T-helper 2 cell (primary cell): ENCODE data around the gene ZZZ3.
A peak's percentile ranks its signal among the peaks of the same experiment; 100 is the strongest.
"Not testable (repeated sequence)": the region's sequence is repeated elsewhere in the genome, so short reads cannot be mapped to it uniquely, and the experiment has no call there.

ENCODE experiments used
- DNase-seq, 5 experiments: peaks; one replicate each; pipeline versions ENCODE4 v3.0.0 to v3.0.0-alpha.2; 2012 to 2022
- total RNA-seq, 2 donors: gene quantifications; one replicate each; lab custom pipeline; 2026; lab: John Stamatoyannopoulos, UW

ZZZ3 gene
- total RNA-seq: 63.0 to 104 reads per million in 2 donors

DNA sequence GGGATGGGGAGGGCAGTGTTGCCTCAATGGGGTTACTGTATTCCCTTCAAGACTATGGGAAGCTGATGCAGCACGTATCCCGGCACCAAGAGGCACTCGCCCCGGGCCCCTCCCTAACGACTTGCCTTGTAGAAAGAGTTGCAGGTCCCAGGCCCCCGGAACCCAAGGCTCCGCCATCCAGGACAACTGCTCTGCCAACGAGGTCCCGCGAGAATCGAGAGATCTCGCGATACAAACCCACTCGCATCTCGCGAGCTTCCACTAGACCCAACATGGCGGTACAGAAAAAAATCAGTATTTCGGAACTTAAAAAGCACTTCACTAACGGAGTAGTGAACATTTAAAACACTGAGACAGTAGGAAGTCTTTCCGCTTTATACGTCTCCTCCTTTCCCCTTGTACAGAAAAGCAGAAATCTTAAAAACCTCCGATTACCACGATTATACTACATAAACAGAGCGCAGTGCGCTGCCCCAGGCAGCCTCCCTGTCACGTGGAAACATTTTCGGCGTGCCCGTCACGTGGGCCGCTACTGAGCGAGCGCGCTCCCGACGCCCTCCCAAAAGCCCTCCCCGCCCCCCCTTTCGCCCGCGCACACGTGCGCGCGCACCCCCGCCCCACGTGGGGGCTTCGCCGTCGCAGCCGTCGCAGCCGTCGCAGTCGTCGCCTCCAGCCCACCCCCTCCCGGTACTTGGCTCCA, at the start of gene ZZZ3:
Gene ZZZ3 (minus strand): TSS at position 199 of the 700 bp plus-strand sequence. CDS start 49,304 bp downstream, outside the sequence.
- peak; percentile 78 to 96 (median 89) for DNase-seq

DNA sequence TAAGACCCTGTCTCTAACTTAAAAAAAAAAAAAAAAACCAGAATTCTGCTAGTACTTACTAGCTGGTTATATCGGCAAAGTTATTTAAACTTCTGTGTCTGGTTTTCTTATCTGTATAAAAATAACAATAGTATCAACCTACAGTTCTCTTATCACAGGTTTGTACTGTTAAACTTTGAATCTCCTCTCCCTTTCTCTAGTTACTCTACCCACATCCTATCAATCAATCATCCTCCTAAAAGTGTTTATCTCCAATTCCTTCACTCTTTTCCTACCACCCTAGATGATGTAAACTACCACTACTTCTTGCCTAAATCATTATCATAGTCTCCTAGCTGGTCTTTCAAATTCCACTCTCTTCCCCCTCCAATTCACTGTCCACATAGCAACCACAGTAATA, 49.6 kb upstream of the ZZZ3 start:
- no peak for DNase-seq

DNA sequence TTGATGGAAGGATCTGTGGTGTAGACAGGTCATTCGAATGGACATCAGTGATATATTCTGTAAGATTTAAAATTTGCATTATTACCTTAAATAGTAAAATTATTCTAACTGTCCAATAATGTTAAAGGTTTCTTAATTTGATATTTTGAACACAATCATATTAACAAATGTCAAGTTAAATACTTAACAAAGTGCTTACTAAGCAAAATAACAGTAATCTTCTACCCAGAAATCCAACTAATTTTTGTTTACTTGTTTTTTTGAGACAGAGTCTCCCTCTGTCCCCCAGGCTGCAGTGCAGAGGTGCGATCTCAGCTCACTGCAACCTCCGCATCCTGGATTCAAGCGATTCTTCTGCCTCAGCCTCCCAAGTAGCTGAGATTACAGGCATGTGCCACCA, 43.2 kb upstream of the ZZZ3 start:
- DNase-seq: no peak

- DNase-seq: no peak
Observed at GRCh38 chr1:77718181-77718580, 35.7 kb upstream of the ZZZ3 start.

DNA sequence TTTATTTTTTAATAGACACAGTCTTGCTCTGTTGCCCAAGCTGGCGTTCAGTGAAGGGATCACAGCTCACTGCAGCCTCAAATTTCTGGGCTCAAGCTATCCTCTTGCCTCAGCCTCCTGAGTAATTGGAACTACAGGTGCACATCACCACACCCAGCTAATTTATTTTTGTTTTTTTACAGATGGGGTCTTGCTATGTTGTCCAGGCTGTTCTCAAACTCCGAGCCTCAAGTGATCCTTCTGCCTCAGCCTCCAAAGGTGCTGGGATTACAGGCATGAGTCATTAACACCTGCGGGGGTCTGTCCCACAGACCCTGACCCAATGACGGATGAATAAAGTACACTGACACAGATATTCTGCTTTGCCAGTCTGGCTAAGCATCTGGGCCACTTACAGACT, 33.6 kb upstream of the ZZZ3 start:
- no peak for DNase-seq

- no peak for DNase-seq
Observed at GRCh38 chr1:77709727-77710126, 27.3 kb upstream of the ZZZ3 start.

- DNase-seq: no peak
Observed at GRCh38 chr1:77706321-77706720, 23.9 kb upstream of the ZZZ3 start.

GRCh38 chr1:77704736-77705135, 22.3 kb upstream of the ZZZ3 start:
- no peak for DNase-seq

DNA sequence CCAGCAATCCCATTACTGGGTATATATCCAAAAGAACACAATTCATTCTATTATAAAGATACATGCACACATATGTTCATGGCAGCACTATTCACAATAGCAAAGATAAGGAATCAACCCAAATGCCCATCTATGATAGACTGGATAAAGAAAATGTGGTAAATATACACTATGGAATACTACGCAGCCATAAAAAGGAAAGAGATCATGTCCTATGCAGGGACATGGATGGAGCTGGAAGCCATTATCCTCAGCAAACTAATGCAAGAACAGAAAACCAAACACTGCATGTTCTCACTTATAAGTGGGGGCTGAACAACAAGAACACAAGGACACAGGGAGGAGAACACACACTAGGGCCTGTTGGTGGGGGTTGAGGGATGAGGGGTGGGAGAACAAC, 17.2 kb upstream of the ZZZ3 start:
- not testable (repeated sequence) for DNase-seq

DNA sequence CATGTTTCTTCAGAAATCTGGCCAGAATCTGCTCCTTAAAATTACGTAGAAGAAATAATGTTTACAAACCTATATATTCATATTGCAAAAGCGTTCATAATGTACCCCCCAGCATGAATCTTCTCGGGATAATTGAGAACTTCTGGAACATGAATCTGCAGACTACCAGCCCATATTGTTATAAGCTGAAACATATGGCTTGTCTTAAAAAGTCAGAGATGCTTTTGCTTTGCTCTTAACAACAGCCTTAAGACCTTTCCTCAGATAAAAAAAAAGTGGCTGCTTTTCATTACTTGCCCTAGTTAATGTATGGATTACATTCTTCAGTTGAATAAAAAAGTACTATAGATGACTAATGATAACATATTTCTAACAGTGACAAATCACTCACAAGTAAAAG, 15.0 kb upstream of the ZZZ3 start:
- no peak for DNase-seq

DNA sequence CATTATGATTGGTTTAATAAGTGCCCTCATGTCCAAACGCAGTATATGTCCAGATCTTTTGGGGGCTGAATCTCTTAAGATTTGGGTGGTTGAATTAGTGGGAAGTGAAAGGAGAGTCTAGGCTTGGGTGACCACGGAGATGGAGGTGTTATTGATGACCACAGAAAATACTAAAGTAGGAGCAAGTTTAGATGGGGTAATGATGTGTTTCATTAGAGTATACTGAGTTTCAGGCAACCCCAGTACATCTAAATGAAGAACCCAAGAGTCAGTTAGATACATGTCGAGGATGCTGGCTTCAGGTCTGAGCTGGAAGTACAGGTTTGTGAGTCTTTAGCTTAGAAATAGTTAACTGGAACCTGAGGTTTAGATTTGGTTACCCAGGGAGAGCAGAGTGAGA, 6.5 kb upstream of the ZZZ3 start:
- no peak for DNase-seq

- DNase-seq: peak in 1 of 5 experiments; percentile 26
Observed at GRCh38 chr1:77687519-77687906, 5.1 kb upstream of the ZZZ3 start.

- DNase-seq: no peak
Observed at GRCh38 chr1:77686796-77687518, 4.5 kb upstream of the ZZZ3 start.

DNA sequence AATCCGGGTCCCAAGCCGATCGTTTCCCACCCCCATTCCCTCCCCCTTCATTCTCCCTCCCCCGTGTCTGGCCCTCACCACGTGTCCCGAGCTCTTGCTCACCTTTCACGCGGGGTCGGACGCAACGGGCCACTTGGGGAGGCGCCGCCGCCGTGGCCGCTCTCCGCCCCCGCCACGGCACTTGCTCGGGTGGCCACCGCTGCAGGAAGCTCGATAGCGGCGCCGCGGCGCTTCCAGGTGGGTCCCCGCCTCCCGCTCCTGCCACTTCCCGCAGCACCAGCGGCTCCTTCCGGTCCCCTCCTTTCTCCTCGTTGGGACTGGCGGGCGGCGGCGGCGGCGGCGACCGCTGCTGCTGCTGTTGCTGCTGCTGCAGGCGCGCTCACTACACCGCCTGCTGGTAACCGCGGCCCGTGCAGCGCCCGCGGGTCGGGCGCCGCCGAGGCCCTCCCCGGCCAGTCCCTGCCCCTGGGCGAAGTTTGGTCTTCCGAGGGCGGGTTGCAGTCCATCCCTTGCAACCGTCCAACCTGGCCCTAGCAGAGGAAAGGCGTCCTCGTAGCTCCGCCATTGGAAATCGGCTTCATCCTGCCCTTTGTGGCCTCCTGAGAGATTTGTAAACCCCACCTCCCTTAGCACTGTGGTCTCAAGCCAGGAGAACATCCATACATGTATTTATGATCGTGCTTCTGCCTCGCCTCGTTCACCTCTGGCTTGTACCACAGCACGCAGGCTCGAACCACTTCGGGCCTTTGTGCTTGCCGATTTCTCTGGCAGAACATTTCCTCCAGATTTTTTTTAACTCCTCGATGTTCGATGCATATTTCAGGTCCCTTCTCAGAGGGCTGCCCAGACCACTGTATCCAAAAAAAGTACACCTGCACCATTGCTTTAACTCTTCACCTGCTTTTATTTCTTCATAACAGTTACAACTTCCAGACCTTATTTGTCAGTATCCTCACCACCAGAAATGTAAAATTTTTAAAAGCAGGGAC, 996 bp upstream of the ZZZ3 start:
- peak; percentile 86 to 96 (median 90) for DNase-seq

- no peak for DNase-seq
Observed at GRCh38 chr1:77680173-77680572, 2.3 kb downstream of the ZZZ3 start.

GRCh38 chr1:77678660-77679610, 3.5 kb downstream of the ZZZ3 start:
- DNase-seq: no peak

DNA sequence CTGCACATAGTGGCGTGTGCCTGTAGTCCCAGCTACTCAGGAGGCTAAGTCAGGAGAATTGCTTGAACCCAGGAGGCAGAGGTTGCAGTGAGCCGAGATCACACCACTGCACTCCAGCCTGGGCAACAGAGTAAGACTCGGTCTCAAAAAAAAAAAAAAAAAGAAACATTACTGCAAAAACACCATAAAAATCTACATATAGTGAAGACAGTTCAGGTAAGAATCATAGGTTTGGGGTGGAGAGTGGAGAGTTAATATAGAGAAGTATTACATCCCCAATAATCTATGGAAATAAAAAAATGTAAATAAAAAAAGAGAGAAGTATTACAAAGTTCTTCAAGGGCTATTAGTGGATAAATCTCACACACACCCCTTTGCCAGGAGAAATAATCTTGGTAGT, 7.7 kb downstream of the ZZZ3 start:
- DNase-seq: not testable (repeated sequence)

- no peak for DNase-seq
Observed at GRCh38 chr1:77673716-77674355, 8.6 kb downstream of the ZZZ3 start.

DNA sequence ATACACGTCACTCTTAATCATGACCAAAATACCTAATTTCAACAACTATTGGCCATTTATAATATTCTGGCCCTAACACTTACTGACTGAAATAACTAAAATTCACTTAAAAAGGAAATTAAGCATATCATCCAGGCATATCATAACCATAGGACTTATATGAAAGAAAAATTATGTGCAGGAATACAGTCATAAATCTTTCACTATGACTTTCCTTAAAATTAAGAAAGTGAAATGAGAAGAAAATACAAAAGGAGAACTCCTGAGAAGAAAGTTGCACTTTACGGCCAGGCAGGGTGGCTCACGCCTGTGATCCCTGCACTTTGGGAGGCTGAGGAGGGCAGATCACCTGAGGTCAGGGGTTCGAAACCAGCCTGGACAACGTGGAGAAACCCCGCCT, 9.4 kb downstream of the ZZZ3 start:
- DNase-seq: no peak

DNA sequence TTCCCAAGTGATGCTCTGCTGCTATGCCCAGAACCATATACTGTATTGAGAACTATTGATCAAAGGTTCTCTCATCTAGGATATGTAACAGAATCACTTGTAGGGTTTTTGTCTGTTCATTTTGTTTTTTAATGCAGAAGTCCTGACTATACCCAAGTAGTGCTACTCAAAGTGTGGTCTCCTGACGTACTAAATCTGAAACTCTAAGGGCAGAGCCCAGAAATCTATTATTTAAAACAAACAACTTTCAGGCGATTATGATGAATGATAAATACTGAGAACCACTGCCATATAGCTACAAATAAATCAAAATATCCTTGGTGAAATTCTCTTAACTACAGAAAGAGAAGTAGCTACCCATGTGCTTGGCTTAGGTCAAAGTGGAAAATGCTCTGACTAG, 10.1 kb downstream of the ZZZ3 start:
- DNase-seq: peak in 1 of 5 experiments; percentile 49

DNA sequence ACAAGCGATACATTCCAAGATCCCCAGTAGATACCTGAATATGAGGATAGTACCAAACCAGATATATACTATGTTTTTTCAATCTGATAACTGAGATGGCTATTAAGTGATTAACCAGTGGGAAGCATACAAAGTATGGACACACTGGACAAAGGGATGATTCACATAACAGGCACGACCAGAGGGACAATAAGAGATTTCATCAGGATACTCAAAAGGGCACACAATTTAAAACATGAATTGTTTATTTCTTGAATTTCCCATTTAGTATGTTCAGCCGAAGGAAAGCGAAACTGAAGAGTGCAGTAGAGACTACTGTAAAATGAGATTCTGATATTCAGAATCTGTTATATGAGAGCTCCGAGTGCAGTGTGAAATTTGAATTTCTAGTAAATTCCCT, 10.6 kb downstream of the ZZZ3 start:
- DNase-seq: peak in 1 of 5 experiments; percentile 22
